ENCODE results near the gene SLC25A22.

DNA sequence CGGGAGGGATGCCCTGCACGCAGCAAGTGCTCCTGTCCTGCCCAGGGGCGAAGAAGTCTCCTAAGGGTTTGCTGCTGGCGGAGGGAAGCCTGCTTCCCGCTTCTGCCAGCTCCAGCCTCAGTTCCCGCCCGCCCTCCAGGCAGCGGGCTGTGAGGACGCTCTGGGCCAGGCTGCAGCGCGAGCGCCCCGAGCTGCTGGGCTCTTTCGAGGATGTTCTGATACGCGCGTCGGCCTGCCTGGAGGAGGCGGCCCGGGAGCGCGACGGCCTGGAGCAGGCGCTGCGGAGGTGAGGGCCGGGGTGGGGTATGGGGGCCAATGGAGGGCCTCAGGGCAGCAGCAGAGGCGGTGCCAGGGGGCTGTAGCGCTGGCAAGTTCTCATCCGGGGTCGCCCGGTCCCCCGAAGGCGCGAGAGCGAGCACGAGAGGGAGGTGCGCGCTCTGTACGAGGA lies 31.8 kb upstream of the SLC25A22 start:
- TF ChIP-seq, protein P1, sequence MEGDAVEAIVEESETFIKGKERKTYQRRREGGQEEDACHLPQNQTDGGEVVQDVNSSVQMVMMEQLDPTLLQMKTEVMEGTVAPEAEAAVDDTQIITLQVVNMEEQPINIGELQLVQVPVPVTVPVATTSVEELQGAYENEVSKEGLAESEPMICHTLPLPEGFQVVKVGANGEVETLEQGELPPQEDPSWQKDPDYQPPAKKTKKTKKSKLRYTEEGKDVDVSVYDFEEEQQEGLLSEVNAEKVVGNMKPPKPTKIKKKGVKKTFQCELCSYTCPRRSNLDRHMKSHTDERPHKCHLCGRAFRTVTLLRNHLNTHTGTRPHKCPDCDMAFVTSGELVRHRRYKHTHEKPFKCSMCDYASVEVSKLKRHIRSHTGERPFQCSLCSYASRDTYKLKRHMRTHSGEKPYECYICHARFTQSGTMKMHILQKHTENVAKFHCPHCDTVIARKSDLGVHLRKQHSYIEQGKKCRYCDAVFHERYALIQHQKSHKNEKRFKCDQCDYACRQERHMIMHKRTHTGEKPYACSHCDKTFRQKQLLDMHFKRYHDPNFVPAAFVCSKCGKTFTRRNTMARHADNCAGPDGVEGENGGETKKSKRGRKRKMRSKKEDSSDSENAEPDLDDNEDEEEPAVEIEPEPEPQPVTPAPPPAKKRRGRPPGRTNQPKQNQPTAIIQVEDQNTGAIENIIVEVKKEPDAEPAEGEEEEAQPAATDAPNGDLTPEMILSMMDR (IDR thresholded peaks at IDR 0.05), result no peak
- no peak for TF ChIP-seq EP300 (IDR thresholded peaks at IDR 0.05)
